RPMI8226 (cell line): ENCODE results near the gene SYNDIG1.
A peak's percentile ranks its signal among the peaks of the same experiment; 100 is the strongest.
"Not testable (repeated sequence)": the region's sequence is repeated elsewhere in the genome, so short reads cannot be mapped to it uniquely, and the experiment has no call there.

ENCODE experiments used
- DNase-seq: peaks from one replicate; pipeline ENCODE4 v3.0.0-alpha.2; 2015

Gene SYNDIG1

GRCh38 chr20:24616258-24617079 lies 147.0 kb downstream of the SYNDIG1 start:
- DNase-seq, result no peak

DNA sequence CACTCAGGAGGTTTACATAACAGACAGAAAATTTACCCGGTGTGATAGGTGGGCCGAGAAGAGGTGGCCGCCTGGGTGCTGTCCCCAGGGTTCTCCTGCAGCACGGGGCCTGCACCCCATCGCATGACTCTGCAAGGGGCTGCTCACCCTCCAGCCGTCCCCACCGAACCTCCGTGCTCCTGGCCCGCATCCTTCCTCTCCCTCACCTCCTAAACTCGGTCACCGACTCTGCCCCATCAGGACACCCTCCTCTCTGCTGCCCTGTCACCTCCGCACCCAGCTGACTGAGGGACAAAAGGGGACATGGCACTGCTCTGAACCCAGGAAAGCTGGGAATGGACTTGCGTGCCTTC lies 147.6 kb downstream of the SYNDIG1 start:
- no peak for DNase-seq

DNA sequence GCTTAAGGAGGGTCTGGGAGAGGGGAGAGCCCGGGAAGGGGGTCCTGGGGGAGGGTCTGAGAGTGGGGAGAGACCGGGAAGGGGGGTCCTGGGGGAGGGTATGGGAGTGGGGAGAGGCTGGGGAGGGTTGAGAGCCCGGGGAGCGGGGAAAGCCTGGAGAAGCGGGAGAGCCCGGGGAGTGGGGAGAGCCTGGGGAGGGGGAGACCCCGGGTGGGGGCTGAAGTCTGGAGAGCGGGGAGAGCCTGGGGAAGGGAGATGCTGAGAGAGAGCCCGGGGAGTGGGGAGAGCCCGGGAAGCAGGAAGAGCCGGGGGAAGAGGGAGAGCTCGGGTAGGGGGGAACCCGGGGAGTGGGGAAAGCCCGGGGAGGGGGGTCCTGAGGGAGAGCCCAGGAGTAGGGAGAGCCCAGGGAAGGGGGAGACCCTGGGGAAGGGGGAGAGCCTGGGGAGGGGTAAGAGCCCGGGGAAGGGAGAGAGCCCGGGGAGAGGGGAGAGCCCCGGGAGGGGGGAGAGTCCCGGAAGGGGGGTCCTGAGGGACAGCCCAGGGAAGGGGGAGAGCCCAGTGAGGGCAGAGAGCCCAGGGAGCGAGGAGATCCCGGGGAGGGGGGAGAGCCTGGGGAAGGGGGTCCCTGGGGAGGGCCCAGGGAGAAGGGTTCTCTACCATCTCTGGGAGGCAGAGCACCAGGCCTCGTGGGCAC lies 148.5 kb downstream of the SYNDIG1 start:
- DNase-seq, result no peak

GRCh38 chr20:24618739-24619138 lies 149.3 kb downstream of the SYNDIG1 start:
- DNase-seq, result no peak

DNA sequence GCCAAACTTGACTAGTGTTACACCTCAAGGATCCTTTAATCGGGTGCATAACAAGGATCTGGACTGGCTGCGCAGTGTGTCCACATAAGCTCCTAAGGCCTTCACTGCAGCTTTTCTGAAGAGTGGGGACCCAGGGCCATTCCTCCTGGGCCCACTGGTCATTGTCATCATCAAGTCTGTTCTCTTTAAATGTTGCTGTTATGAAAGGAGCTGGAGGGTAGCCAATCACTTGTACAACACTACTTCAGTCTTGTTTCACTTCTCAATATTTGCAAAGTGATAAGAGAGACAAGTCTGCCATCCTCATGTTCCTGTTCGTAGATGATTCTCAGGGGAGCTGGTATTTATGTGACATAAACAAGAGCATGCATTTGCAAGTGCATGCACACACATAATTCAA lies 149.8 kb downstream of the SYNDIG1 start:
- DNase-seq, result peak; percentile 12

- DNase-seq, result no peak
Observed at GRCh38 chr20:24620937-24621519, 151.6 kb downstream of the SYNDIG1 start.

- no peak for DNase-seq
Observed at GRCh38 chr20:24622856-24623255, 153.4 kb downstream of the SYNDIG1 start.

- DNase-seq, result not testable (repeated sequence)
Observed at GRCh38 chr20:24626141-24626540, 156.7 kb downstream of the SYNDIG1 start.

DNA sequence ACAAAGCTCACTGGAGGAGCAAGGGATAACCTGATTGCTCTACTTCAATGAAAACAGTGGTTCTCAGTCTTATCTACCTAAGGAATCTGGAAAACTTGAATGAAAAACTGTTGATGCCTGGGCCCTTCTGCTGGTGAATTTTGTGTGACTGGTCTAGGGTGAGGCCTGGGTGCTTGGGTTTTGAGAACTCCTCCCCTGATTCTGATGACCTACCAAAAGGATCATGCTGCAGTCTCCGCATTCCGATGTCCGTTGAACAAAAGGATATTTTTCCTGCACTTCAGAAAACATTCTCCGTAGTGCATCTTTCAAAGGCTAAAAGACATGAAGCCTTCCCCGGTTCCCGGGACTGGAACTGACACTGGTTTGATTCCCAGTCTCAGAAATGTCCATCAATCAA lies 157.9 kb downstream of the SYNDIG1 start:
- DNase-seq, result no peak

- DNase-seq, result no peak
Observed at GRCh38 chr20:24627926-24628325, 158.5 kb downstream of the SYNDIG1 start.

GRCh38 chr20:24628985-24629384 lies 159.6 kb downstream of the SYNDIG1 start:
- no peak for DNase-seq

DNA sequence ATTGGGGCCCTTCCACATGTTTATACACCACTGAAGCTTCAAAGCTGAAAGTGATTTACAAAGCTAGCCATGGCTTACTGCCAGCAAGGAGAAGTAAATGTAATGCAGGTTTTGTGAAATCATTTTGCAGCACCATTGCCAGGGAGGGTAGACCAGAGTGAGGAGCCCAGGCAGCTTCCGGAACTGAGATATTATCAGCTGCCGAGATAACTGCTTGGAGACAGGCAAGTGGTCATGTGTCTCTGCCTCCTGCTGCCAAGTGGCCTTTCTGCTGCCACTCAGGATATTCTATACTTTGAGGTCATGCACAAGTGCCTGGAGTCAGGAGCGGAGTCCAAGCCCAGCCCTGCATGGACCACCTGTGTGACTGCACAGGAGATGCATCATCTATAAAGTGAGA lies 160.2 kb downstream of the SYNDIG1 start:
- no peak for DNase-seq

- no peak for DNase-seq
Observed at GRCh38 chr20:24630486-24631172, 161.2 kb downstream of the SYNDIG1 start.

GRCh38 chr20:24631173-24631505 lies 161.7 kb downstream of the SYNDIG1 start:
- no peak for DNase-seq

GRCh38 chr20:24632581-24632980 lies 163.2 kb downstream of the SYNDIG1 start:
- DNase-seq, result no peak

- no peak for DNase-seq
Observed at GRCh38 chr20:24633026-24633425, 163.6 kb downstream of the SYNDIG1 start.

DNA sequence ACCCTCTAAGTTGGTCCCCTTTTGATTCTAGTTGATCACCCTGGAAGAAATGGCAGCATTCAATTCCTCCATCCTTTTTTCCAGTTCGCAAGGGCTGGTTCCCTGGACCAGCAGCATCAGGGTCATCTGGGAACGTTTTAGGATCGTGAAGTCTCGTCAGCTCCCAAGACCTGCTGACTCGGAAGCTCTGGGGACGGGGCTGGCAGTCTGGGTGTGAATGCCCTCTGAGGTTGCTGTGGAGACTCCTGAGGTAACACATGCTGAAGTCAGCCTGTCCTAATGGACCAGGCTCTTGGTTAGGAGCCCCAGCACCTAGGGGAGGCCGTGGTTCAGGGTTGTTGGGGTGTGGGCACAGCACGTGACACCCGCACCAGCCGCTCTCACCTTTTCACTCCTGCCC lies 164.1 kb downstream of the SYNDIG1 start:
- no peak for DNase-seq

DNA sequence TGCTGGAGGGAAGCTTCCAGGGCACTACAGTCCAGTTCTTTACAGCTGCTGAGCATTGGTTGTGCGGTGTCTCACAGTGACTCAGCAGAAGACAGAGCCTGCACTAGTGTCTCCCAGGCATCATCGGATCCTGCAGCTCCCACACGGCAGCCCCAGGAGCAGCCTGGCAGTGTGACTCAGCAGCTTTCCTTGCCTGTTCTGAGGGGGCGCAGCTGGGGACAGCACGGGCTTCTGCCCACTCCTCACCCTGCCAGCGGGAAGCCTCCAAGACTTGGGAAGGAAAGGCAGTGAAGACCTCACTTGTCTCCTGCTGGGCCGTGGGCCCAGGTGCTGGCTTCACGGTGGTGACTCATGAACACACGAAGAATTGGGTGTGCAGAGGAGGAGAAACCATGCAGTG lies 165.4 kb downstream of the SYNDIG1 start:
- DNase-seq, result no peak

DNA sequence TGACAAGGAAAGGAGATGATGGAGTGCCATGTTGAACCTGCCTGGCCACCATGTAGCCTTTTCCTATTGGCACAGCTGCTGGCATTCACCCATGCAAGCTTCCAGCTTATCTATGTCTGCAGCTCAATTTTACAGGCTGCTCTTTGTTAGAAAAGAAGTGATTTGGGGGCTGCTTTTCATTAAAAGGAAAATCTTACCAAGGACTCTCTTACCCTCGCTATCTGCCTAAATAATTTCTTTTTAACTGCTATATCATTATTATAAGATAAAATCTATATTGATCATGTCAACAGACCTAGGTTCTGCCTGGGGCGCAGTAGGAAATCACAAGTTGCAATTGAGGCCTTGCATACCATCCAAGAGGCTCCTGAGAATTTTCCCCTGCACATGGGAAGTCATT lies 167.2 kb downstream of the SYNDIG1 start:
- no peak for DNase-seq

DNA sequence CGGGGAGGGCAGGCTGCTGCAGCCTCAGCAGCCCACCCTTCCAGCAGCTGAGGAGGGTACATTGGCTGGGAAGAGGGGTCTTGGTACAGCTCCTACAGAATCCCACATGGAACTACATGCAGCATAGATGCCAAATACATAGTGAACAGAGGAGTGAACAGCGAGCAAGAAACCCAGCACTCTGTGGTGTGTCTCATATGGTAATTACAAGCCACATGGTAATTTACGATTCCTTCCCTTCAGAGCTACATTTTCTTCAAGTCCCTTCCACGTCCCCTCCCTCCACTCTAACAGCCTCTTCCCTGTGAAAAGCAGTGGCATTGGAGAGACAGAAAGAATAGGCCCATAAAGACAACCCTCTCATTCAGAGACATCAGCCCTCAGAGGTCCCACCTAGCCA lies 167.7 kb downstream of the SYNDIG1 start:
- no peak for DNase-seq

DNA sequence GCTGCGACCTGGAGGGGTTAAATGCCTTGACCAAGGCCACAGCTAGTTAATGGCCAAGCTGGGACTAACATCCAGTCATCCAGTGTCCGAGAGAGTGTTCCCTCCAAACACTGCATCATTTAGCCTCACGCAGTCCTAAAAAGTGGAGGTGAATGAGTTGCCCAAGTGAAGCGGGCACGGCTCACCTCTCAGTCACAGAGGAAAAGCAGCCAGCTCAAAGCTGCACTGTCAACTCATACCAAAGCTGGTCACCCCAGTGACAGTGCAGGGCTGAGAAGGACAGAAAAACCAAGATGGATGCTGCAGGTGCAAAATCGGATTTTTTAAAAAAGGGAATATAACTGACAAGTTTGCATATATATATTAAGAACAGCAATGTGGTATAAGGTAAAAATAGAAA lies 168.5 kb downstream of the SYNDIG1 start:
- DNase-seq, result no peak

GRCh38 chr20:24638591-24639548 lies 169.4 kb downstream of the SYNDIG1 start:
- DNase-seq, result peak; percentile 5

DNA sequence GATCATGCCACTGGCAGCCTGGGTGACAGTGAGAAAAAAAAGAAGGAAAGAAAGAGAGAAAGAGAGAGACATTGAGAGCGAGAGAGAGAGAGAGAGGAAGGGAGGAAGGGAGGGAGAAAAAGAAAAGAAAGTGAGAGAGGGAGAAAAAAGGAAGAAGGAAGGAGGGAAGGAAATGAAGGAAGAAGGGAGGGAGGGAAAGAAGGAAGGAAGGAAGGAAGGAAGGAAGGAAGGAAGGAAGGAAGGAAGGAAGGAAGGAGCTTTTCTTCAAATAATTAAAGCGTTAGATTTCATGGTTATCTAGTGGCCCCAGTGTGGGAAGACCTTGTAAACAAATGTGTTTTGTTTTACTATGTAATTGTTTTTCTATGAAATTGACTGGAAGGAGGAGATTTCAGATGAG lies 170.8 kb downstream of the SYNDIG1 start:
- no peak for DNase-seq
